GM12878 (cell line): ENCODE data around the gene WBP11. TPM values are rescaled to one million over a fixed set of nuclear protein-coding genes. Genes with fewer than 3 reads are reported as not detected.
A peak's percentile ranks its signal among the peaks of the same experiment; 100 is the strongest.

Source experiments
- ATAC-seq: fragments of 200-7000 bp; cut with Tn5 transposase; 3 replicates; pipeline ENCODE4 v1.9.1; 2020; ENCODE audit warnings: mild to moderate bottlenecking, moderate library complexity
- BruUV-seq: library from RNA; stranded (reverse); fragments of 400-500 nt; replicated peaks from 2 replicates; lab custom pipeline; 2021; lab: Mats Ljungman, UMichigan
- CTCF ChIA-PET: fragments of 300-600 bp; sonication (Branson Sonifier 250); formaldehyde crosslinking; extraction: SDS; loops from one replicate; lab custom pipeline; 2021; ENCODE audit warnings: inconsistent platforms; lab: Yijun Ruan, JAX
- POLR2A ChIA-PET: fragments of 350-600 bp; formaldehyde crosslinking; extraction: SDS; loops from one replicate; lab custom pipeline; 2021; ENCODE audit warnings: inconsistent platforms; lab: Charles Lee
- RAD21 ChIA-PET: fragments of 300-600 bp; sonication (Branson Sonifier 250); formaldehyde crosslinking; loops from one replicate; lab custom pipeline; 2023; ENCODE audit warnings: antibody characterized with exemption; ENCODE audit not compliant: unreplicated experiment; lab: Charles Lee
- SMC1A ChIA-PET: fragments of 300-600 bp; sonication (Branson Sonifier 250); formaldehyde crosslinking; loops from one replicate; lab custom pipeline; 2023; ENCODE audit not compliant: unreplicated experiment, uncharacterized antibody; lab: Charles Lee
- DNase-seq: peaks from one replicate; pipeline ENCODE4 v3.0.0-alpha.2; 2011; ENCODE audit warnings: low read depth, low spot score
- FAIRE-seq: peaks from 3 replicates; lab custom pipeline; 2011; peaks lifted over from hg19 to GRCh38; lab: Jason Lieb, UNC
- H2AFZ ChIP-seq: 2 replicates; pipeline ENCODE4 v1.6.0; 2011; ENCODE audit warnings: low read depth, low read length, control low read depth; ENCODE audit not compliant: control insufficient read depth
- H3K27ac ChIP-seq: 2 replicates; pipeline ENCODE4 v1.5.1; 2011; ENCODE audit warnings: control low read depth; ENCODE audit not compliant: control insufficient read depth, insufficient read depth
- H3K27me3 ChIP-seq, 2 experiments: replicated peaks in 1 of 2; 2 replicates each; pipeline versions ENCODE4 v1.6.0 to v1.6.1; 2011; ENCODE audit warnings: low read length in 1 of 2; ENCODE audit not compliant: control insufficient read depth in 2 of 2, insufficient read depth in 2 of 2
- H3K36me3 ChIP-seq, 2 experiments: 2 replicates each; pipeline ENCODE4 v1.5.1; 2011; ENCODE audit warnings: low read length in 1 of 2; ENCODE audit not compliant: control insufficient read depth in 2 of 2, insufficient read depth in 2 of 2
- H3K4me1 ChIP-seq: 2 replicates; pipeline ENCODE4 v1.6.1; 2011; ENCODE audit warnings: mild to moderate bottlenecking, low read length, moderate library complexity, mixed read lengths; ENCODE audit not compliant: control insufficient read depth, insufficient read depth
- H3K4me2 ChIP-seq: 2 replicates; pipeline ENCODE4 v1.6.0; 2011; ENCODE audit warnings: control low read depth; ENCODE audit not compliant: control insufficient read depth, insufficient read depth
- H3K4me3 ChIP-seq: fragments of 200-600 bp; sonication (generic); 2 replicates; pipeline ENCODE4 v1.5.1; 2016
- H3K79me2 ChIP-seq: 2 replicates; pipeline ENCODE4 v1.6.0; 2011; ENCODE audit warnings: low read length; ENCODE audit not compliant: control insufficient read depth, insufficient read depth
- H3K9ac ChIP-seq: 2 replicates; pipeline ENCODE4 v1.8.0; 2011; ENCODE audit warnings: low read length, control low read depth, mixed read lengths; ENCODE audit not compliant: control insufficient read depth, insufficient read depth
- H3K9me3 ChIP-seq: replicated peaks from 3 replicates; pipeline ENCODE4 v1.5.1; 2011; ENCODE audit warnings: mild to moderate bottlenecking, low read length; ENCODE audit not compliant: control insufficient read depth, insufficient read depth
- H4K20me1 ChIP-seq: 2 replicates; pipeline ENCODE4 v1.6.0; 2011; ENCODE audit not compliant: control insufficient read depth, insufficient read depth
- ATF7 ChIP-seq: fragments of 450-650 bp; IDR thresholded peaks from 2 replicates; pipeline ENCODE4 v1.6.1; 2016; ENCODE audit warnings: low read depth, mild to moderate bottlenecking
- BCL3 ChIP-seq: IDR thresholded peaks from 2 replicates; pipeline ENCODE4 v1.6.1; 2011; ENCODE audit warnings: borderline replicate concordance, low read depth, mild to moderate bottlenecking, moderate library complexity, low read length; ENCODE audit not compliant: insufficient read depth, poor library complexity, severe bottlenecking
- BCLAF1 ChIP-seq: fragments of 450-650 bp; IDR thresholded peaks from 2 replicates; pipeline ENCODE4 v1.6.1; 2017; ENCODE audit warnings: antibody characterized with exemption, mild to moderate bottlenecking, moderate library complexity
- CEBPB ChIP-seq, 2 experiments: fragments of 150-350 bp in 1 of 2; IDR thresholded peaks; 2 replicates each; pipeline ENCODE4 v1.6.1; 2012 to 2014; ENCODE audit warnings: low read depth in 2 of 2, low read length in 2 of 2, borderline replicate concordance in 1 of 2, inconsistent platforms in 1 of 2
- EED ChIP-seq: sonication (generic); IDR thresholded peaks from 2 replicates; pipeline ENCODE4 v1.6.1; 2016; ENCODE audit warnings: antibody characterized with exemption, low read depth
- ELK1 ChIP-seq: IDR thresholded peaks from 2 replicates; pipeline ENCODE4 v1.6.1; 2012; ENCODE audit warnings: low read depth, low read length, improper control_type of control experiment
- KLF5 ChIP-seq: fragments of 450-650 bp; IDR thresholded peaks from 2 replicates; pipeline ENCODE4 v1.6.1; 2014; ENCODE audit warnings: mild to moderate bottlenecking; ENCODE audit not compliant: partially characterized antibody
- MEF2A ChIP-seq: IDR thresholded peaks from 2 replicates; pipeline ENCODE4 v1.6.1; 2011; ENCODE audit warnings: low read depth, mild to moderate bottlenecking, low read length, moderate library complexity; ENCODE audit not compliant: insufficient read depth
- MLLT1 ChIP-seq: fragments of 450-650 bp; IDR thresholded peaks from 2 replicates; pipeline ENCODE4 v1.6.1; 2016; ENCODE audit warnings: mild to moderate bottlenecking
- MYB ChIP-seq: fragments of 150-350 bp; IDR thresholded peaks from 2 replicates; pipeline ENCODE4 v1.6.1; 2014; ENCODE audit warnings: mild to moderate bottlenecking, low read depth, low read length, borderline replicate concordance
- POLR2AphosphoS2 ChIP-seq: IDR thresholded peaks from 2 replicates; pipeline ENCODE4 v1.6.1; 2011; ENCODE audit warnings: low read depth, mild to moderate bottlenecking, low read length, improper control_type of control experiment, moderate library complexity
- RCOR1 ChIP-seq: conservative IDR thresholded peaks from 2 replicates; pipeline ENCODE4 v1.6.1; 2012; ENCODE audit warnings: low read depth, low read length, improper control_type of control experiment
- RFX5 ChIP-seq: IDR thresholded peaks from 2 replicates; pipeline ENCODE4 v1.6.1; 2011; ENCODE audit warnings: low read depth, low read length, improper control_type of control experiment
- SREBF2 ChIP-seq: IDR thresholded peaks from 2 replicates; pipeline ENCODE4 v1.6.1; 2012; ENCODE audit warnings: mild to moderate bottlenecking, low read length
- TCF12 ChIP-seq: IDR thresholded peaks from 2 replicates; pipeline ENCODE4 v1.6.1; 2011; ENCODE audit warnings: low read depth, mild to moderate bottlenecking, low read length
- ZNF24 ChIP-seq: fragments of 450-650 bp; IDR thresholded peaks from 2 replicates; pipeline ENCODE4 v1.6.1; 2017; ENCODE audit warnings: antibody characterized with exemption, mild to moderate bottlenecking
- WGBS: methylation state at CpG from one replicate; pipeline ENCODE4 v1.1.6; 2016; ENCODE audit warnings: low lambda C conversion rate; ENCODE audit not compliant: insufficient replicate concordance, insufficient coverage; ENCODE audit errors: missing lambda C conversion rate; 5-methylcytosine and 5-hydroxymethylcytosine counted together
- in situ Hi-C: fragments of 300-500 bp; cut with MboI; formaldehyde crosslinking; loops from 9 replicates; pipeline ENCODE4 v1.14.3; 2018; ENCODE audit warnings: mixed read lengths
- intact Hi-C: fragments of 100-400 bp; cut with micrococcal nuclease; formaldehyde crosslinking; loops from one replicate; pipeline ENCODE4 v1.14.2; 2022; ENCODE audit not compliant: unreplicated experiment
- polyA plus RNA-seq, 11 experiments: library from polyadenylated mRNA; depleted of rRNA in 4 of 11; unstranded in 6 of 11; stranded (reverse) in 5 of 11; fragments of >200 nt; fragmentation: Nextera tagmentation in 4 of 11; fragmentation: Illumina TruSeq in 1 of 11; extraction: Ambion mirVana in 4 of 11; extraction: Trizol in 1 of 11; gene quantifications; 1 replicate in 1 of 11; 2 replicates in 10 of 11; pipeline versions ENCODE4 v1.2.1 to v1.2.3, GENCODE V29; 2011 to 2016; ENCODE audit warnings: inconsistent platforms in 2 of 11, missing spikeins in 2 of 11, low read depth in 1 of 11
- total RNA-seq, 4 experiments: library from RNA; depleted of rRNA in 3 of 4; stranded (reverse); fragments of >200 nt in 3 of 4; fragmentation: Illumina TruSeq in 1 of 4; extraction: Trizol in 1 of 4; gene quantifications; 2 replicates each; pipeline versions ENCODE4 v1.2.1 to v1.2.3, GENCODE V29; 2013 to 2021

WBP11 gene
- total and polyA plus RNA-seq, 10 of the 15 experiments (the other 5 are each of a cell fraction or from before 2014, with no cell fraction given): 11.5 to 107 (median 29.1) TPM

GRCh38 chr12:14795028-14795448, 8.2 kb downstream of the WBP11 start (continued):
- TF ChIP-seq RFX5 (no peak), EED (peak; percentile 35; the same call in 1 of the 2 replicates), ATF7 (0 out of 2 replicates have a peak, but pooled peaks have one; percentile 35)

GRCh38 chr12:14785568-14785967, 17.7 kb downstream of the WBP11 start:
- FAIRE-seq: no peak
- no peak for TF ChIP-seq MEF2A
- no peak for TF ChIP-seq BCL3
- no peak for TF ChIP-seq SREBF2
- TF ChIP-seq KLF5: no peak
- TF ChIP-seq RCOR1: no peak
- TF ChIP-seq ZNF24: no peak
- no peak for TF ChIP-seq MYB
- TF ChIP-seq POLR2AphosphoS2: no peak
- TF ChIP-seq MLLT1: no peak
- no peak for TF ChIP-seq ELK1
- TF ChIP-seq CEBPB (IDR thresholded peaks at IDR 0.05; ENCODE audit: borderline replicate concordance in 1 of 2, low read depth in 2 of 2, low read length in 2 of 2): no peak
- no peak for TF ChIP-seq TCF12
- TF ChIP-seq BCLAF1: no peak

More at GRCh38 chr12:14785568-14785967, 17.7 kb downstream of the WBP11 start:
- Histone ChIP-seq H3K27ac (no peak overlapping the region), H3K9ac (no peak overlapping the region), H3K36me3 (peaks cover 1 to 10% of the 10 kb centered on the region in 2 experiments), H2AFZ (no peak overlapping the region), H3K9me3 (no peaks in the 10 kb centered on the region), H3K4me1 (no peaks in the 10 kb centered on the region), H3K4me2 (no peak overlapping the region), H3K79me2 (no peaks in the 10 kb centered on the region), H3K27me3 (no peaks in the 10 kb centered on the region), H3K4me3 (no peak overlapping the region), H4K20me1 (no peaks in the 10 kb centered on the region)
- 98% methylated on average over 3 of the region's 3 CpGs for WGBS
- RAD21 ChIA-PET: no interaction called here
- BruUV-seq: no TSS peak
- intact Hi-C loops: no loop called here
- DNase-seq (no peak), ATAC-seq (no peak)
- in situ Hi-C loops: loop anchor here (25.0 kb wide), 2 partner anchors 1102 to 1973 kb away; partner anchors contain the start of genes DDX47 and STRAP
- POLR2A ChIA-PET: interaction anchor here (1.1 kb wide), 1 partner anchor 17 kb away, joined by 5 read pairs; no protein-coding TSS in a partner anchor
- SMC1A ChIA-PET: interaction anchor here (0.7 to 2.6 kb wide), 2 partner anchors 12 to 49 kb away, joined by 3 to 8 read pairs; no protein-coding TSS in a partner anchor
- CTCF ChIA-PET: interaction anchor here (2.4 kb wide), 1 partner anchor 10 kb away, joined by 11 read pairs; a partner anchor contains a TSS
